ENCODE data around the gene RALGAPA2. TPM values are rescaled to one million over a fixed set of nuclear protein-coding genes. Genes with fewer than 3 reads are reported as not detected.

The RALGAPA2 gene
- total and polyA plus RNA-seq, 2 experiments from 2014 or later: 14.5 to 35.5 TPM

DNA sequence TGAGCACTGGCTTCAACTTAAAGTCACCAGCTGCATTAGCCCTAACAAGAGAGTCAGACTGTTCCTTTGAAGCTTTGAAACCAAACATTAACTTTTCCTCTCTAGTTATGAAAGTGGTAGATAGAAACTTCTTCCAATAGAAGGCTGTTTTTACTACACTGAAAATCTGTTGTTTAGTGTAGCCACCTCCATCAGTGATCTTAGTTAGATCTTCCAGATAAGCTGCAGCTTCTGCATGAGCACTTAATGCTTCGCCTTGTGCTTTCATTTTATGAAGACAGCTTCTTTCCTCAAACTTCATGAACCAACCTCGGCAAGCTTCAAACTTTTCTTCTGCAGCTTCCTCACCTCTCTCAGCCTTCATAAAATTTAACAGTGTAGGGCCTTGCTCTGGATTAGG, 211.3 kb downstream of the RALGAPA2 start:
- Histone ChIP-seq H3K27me3 (no peaks in the 10 kb centered on the region), H3K4me3 (no peak overlapping the region), H3K4me1 (ENCODE audit: low read depth) (no peaks in the 10 kb centered on the region), H3K27ac (no peak overlapping the region), H3K36me3 (peaks cover 8% of the 10 kb centered on the region), H3K9me3 (ENCODE audit: low read depth) (no peaks in the 10 kb centered on the region)
- no peak for DNase-seq (ENCODE audit: low read depth in 1 of 2, low spot score in 1 of 2)
- no peak for TF ChIP-seq CTCF (IDR thresholded peaks at IDR 0.05; ENCODE audit: low read depth, low read length)

- no peak for DNase-seq (ENCODE audit: low read depth in 1 of 2, low spot score in 1 of 2)
- no peaks in the 10 kb centered on the region for H3K27me3 ChIP-seq
- H3K4me3 ChIP-seq: no peak overlapping the region
- no peak overlapping the region for H3K27ac ChIP-seq
- no peak for TF ChIP-seq CTCF (IDR thresholded peaks at IDR 0.05; ENCODE audit: low read depth, low read length)
- no peaks in the 10 kb centered on the region for H3K9me3 ChIP-seq (ENCODE audit: low read depth)
- H3K4me1 ChIP-seq (ENCODE audit: low read depth): no peaks in the 10 kb centered on the region
- H3K36me3 ChIP-seq: peaks cover 8% of the 10 kb centered on the region
Observed at GRCh38 chr20:20500312-20500711, 212.1 kb downstream of the RALGAPA2 start.

GRCh38 chr20:20499439-20499838, 213.0 kb downstream of the RALGAPA2 start:
- Histone ChIP-seq H3K4me3 (no peak overlapping the region), H3K27me3 (no peaks in the 10 kb centered on the region), H3K36me3 (peaks cover 8% of the 10 kb centered on the region), H3K4me1 (ENCODE audit: low read depth) (no peaks in the 10 kb centered on the region), H3K9me3 (ENCODE audit: low read depth) (no peaks in the 10 kb centered on the region), H3K27ac (no peak overlapping the region)
- TF ChIP-seq CTCF (IDR thresholded peaks at IDR 0.05; ENCODE audit: low read depth, low read length): no peak
- no peak for DNase-seq (ENCODE audit: low read depth in 1 of 2, low spot score in 1 of 2)

DNA sequence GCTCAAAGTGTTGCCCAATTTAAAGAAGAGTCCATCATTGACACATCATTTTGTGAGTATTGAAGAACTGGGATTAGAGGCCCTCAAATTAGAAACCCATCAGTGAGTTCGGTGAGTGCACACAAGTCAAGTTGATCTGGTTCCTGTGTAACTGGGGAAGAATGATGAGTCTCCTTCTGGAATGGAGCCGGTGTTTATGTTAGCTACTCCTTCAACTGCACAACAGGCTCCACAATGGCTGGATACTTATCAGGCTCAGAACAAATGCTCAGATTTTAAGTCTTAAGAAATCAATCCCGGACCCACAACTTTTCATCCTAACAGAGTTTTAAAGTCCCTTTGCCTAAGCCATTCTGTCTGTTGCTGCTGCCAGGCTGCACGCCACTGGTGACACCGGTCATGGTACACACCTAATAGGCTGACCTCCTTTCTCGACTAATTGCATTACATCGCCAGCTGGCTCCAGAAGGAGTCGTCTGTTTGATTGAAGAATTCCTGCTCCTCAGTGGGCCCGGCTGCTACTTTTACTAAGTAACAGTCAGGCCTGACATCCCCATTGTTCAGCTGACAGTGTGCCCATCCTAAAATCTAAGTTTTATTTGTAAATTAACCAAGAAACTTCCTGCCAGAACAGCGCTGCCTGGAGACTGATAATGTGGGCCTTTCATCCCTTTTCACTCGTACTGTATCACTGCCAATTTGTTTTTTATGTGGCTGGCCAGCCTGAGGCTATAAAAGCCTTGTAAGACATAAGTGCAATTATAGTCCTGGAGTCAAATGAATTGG, 214.2 kb downstream of the RALGAPA2 start:
- H3K4me1 ChIP-seq (ENCODE audit: low read depth): no peaks in the 10 kb centered on the region
- no peak for DNase-seq (ENCODE audit: low read depth in 1 of 2, low spot score in 1 of 2)

DNA sequence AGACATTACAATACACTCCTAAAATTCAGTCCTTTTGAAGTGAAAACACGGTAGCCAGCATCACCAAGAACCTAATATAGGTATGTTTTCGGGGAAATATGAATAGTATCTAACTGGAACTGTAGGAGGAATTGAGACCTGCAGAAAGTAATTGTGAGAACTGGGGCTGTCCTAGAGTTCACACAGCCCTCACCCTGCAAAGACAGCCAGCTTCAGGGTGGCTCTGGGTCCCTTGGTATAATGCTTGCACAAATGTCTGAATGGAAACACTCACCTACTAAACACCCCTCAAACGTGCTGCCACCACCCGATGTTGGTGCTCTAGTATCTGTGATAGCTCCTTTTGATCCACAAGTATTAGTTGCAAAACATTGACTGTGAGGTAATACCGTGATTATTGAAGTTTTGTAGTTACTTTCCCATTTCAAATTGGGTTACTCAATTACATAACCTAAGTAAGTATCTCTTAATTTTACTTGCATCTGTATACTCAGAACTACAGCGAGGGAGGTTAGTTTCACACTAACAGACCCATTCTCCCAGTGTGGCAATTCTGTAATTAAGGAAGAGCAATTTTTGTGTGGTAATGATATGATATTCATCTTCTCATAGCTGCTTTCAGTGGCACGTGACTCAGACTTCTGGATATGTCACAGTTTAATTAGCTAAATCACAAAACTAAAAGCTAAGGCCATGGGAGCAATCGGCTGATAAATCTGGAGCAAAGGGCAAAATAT, 215.0 kb downstream of the RALGAPA2 start:
- Histone ChIP-seq H3K27me3 (no peaks in the 10 kb centered on the region), H3K36me3 (peaks cover 4% of the 10 kb centered on the region), H3K4me3 (no peak overlapping the region), H3K9me3 (ENCODE audit: low read depth) (no peaks in the 10 kb centered on the region), H3K4me1 (ENCODE audit: low read depth) (no peaks in the 10 kb centered on the region), H3K27ac (no peak overlapping the region)
- no peak for TF ChIP-seq CTCF (IDR thresholded peaks at IDR 0.05; ENCODE audit: low read depth, low read length)
- DNase-seq (ENCODE audit: low read depth in 1 of 2, low spot score in 1 of 2): no peak

More for the DNA sequence above, 214.2 kb downstream of the RALGAPA2 start:
- no peak overlapping the region for H3K4me3 ChIP-seq
- no peaks in the 10 kb centered on the region for H3K27me3 ChIP-seq
- H3K27ac ChIP-seq: no peak overlapping the region
- H3K9me3 ChIP-seq (ENCODE audit: low read depth): no peaks in the 10 kb centered on the region
- H3K36me3 ChIP-seq: peaks cover 4% of the 10 kb centered on the region
- no peak for TF ChIP-seq CTCF (IDR thresholded peaks at IDR 0.05; ENCODE audit: low read depth, low read length)
